Smooth muscle cell (in vitro differentiated cells): ENCODE data around the gene LRRC49. TPM values are rescaled to one million over a fixed set of nuclear protein-coding genes. Genes with fewer than 3 reads are reported as not detected.

Source experiments
- DNase-seq: peaks from one replicate; lab custom pipeline; 2025; ENCODE audit not compliant: unreplicated experiment; lab: John Stamatoyannopoulos, UW
- H2AFZ ChIP-seq: fragments of 200-600 bp; sonication (generic); 2 replicates; pipeline ENCODE4 v1.6.0; 2016; ENCODE audit warnings: antibody characterized with exemption, low read depth, mild to moderate bottlenecking
- H3F3A ChIP-seq: fragments of 200-600 bp; sonication (generic); 2 replicates; pipeline ENCODE4 v1.6.0; 2017; ENCODE audit warnings: antibody characterized with exemption, low read depth
- H3K27ac ChIP-seq: fragments of 200-600 bp; sonication (generic); 2 replicates; pipeline ENCODE4 v1.5.1; 2016; ENCODE audit warnings: low read depth, mild to moderate bottlenecking
- H3K27me3 ChIP-seq: fragments of 200-600 bp; sonication (generic); 2 replicates; pipeline ENCODE4 v1.6.1; 2016; ENCODE audit warnings: low read depth, mild to moderate bottlenecking
- H3K36me3 ChIP-seq: fragments of 200-600 bp; sonication (generic); 2 replicates; pipeline ENCODE4 v1.5.1; 2016; ENCODE audit warnings: low read depth
- H3K4me1 ChIP-seq: fragments of 200-600 bp; sonication (generic); 2 replicates; pipeline ENCODE4 v1.5.1; 2016; ENCODE audit warnings: low read depth
- H3K4me2 ChIP-seq: fragments of 200-600 bp; sonication (generic); 2 replicates; pipeline ENCODE4 v1.6.0; 2016; ENCODE audit warnings: mild to moderate bottlenecking
- H3K4me3 ChIP-seq: fragments of 200-600 bp; sonication (generic); 2 replicates; pipeline ENCODE4 v1.5.1; 2016; ENCODE audit warnings: mild to moderate bottlenecking
- H3K79me2 ChIP-seq: fragments of 200-600 bp; sonication (generic); 2 replicates; pipeline ENCODE4 v1.6.0; 2016; ENCODE audit warnings: low read depth, mild to moderate bottlenecking
- H3K9ac ChIP-seq: fragments of 200-600 bp; sonication (generic); 2 replicates; pipeline ENCODE4 v1.6.0; 2016; ENCODE audit warnings: low read depth
- H3K9me3 ChIP-seq: fragments of 200-600 bp; sonication (generic); replicated peaks from 2 replicates; pipeline ENCODE4 v1.5.1; 2016; ENCODE audit warnings: low read depth
- H4K20me1 ChIP-seq: fragments of 200-600 bp; sonication (generic); 2 replicates; pipeline ENCODE4 v1.6.0; 2016; ENCODE audit warnings: low read depth
- CTCF ChIP-seq: fragments of 200-600 bp; sonication (generic); IDR thresholded peaks from 2 replicates; pipeline ENCODE4 v1.5.1; 2017; ENCODE audit warnings: borderline replicate concordance, mild to moderate bottlenecking, antibody characterized with exemption; ENCODE audit not compliant: insufficient read depth, poor library complexity, severe bottlenecking
- WGBS: methylation state at CpG from one replicate; pipeline ENCODE4 v1.1.7; 2016; ENCODE audit warnings: low lambda C conversion rate; 5-methylcytosine and 5-hydroxymethylcytosine counted together
- polyA plus RNA-seq: library from polyadenylated mRNA; unstranded; fragments of >200 nt; fragmentation: Nextera tagmentation; extraction: Ambion mirVana; gene quantifications from 2 replicates; pipeline ENCODE4 v1.2.1, GENCODE V29; 2016
- total RNA-seq: library from RNA; depleted of rRNA; stranded (reverse); fragments of >200 nt; gene quantifications from 2 replicates; pipeline ENCODE4 v1.2.3, GENCODE V29; 2014

Gene LRRC49
- total and polyA plus RNA-seq, 2 experiments from 2014 or later, result 3.1 to 8.3 TPM

DNA sequence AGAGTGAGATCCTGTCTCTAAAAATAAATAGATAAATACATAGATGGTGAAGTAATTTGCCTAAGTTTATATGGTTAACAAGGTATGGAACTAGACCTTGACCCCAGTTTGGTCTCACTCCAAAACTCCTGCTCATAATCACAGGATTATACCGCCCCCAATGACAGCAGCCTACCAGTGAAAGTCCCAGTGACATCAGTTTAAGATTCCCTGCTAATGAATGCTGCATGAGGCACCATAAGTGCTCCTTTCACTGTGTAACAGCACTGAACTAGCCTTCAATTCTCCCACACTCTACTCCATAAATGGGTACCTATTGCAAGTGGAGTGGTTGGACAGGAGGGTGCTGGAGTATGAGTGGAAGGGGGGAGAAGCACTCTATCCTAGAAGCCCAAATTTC lies 199.0 kb downstream of the LRRC49 start:
- Histone ChIP-seq H3K79me2 (no peaks in the 10 kb centered on the region), H4K20me1 (no peaks in the 10 kb centered on the region), H3K4me1 (no peaks in the 10 kb centered on the region), H3K4me3 (no peak overlapping the region), H3K27ac (no peak overlapping the region), H3K27me3 (no peaks in the 10 kb centered on the region), H3K9ac (no peak overlapping the region), H3K4me2 (no peak overlapping the region), H2AFZ (no peak overlapping the region), H3K36me3 (no peaks in the 10 kb centered on the region), H3K9me3 (no peaks in the 10 kb centered on the region), H3F3A (no peaks in the 10 kb centered on the region)
- TF ChIP-seq CTCF, result no peak
- DNase-seq, result no peak
- 94% methylated on average over 1 of the region's 1 CpG for WGBS

GRCh38 chr15:71092056-71092600 lies 199.5 kb downstream of the LRRC49 start:
- H3K27me3 ChIP-seq, result no peaks in the 10 kb centered on the region
- H3K4me1 ChIP-seq, result no peaks in the 10 kb centered on the region
- no peaks in the 10 kb centered on the region for H3K9me3 ChIP-seq
- H2AFZ ChIP-seq, result no peak overlapping the region
- H3K27ac ChIP-seq, result no peak overlapping the region
- DNase-seq, result no peak
- H3K4me2 ChIP-seq, result no peak overlapping the region
- no peaks in the 10 kb centered on the region for H3F3A ChIP-seq
- WGBS, result 90% methylated on average over 7 of the region's 7 CpGs
- TF ChIP-seq CTCF, result no peak
- H3K9ac ChIP-seq, result no peak overlapping the region
- H3K36me3 ChIP-seq, result no peaks in the 10 kb centered on the region
- H3K79me2 ChIP-seq, result no peaks in the 10 kb centered on the region
- H3K4me3 ChIP-seq, result no peak overlapping the region
- H4K20me1 ChIP-seq, result no peaks in the 10 kb centered on the region

DNA sequence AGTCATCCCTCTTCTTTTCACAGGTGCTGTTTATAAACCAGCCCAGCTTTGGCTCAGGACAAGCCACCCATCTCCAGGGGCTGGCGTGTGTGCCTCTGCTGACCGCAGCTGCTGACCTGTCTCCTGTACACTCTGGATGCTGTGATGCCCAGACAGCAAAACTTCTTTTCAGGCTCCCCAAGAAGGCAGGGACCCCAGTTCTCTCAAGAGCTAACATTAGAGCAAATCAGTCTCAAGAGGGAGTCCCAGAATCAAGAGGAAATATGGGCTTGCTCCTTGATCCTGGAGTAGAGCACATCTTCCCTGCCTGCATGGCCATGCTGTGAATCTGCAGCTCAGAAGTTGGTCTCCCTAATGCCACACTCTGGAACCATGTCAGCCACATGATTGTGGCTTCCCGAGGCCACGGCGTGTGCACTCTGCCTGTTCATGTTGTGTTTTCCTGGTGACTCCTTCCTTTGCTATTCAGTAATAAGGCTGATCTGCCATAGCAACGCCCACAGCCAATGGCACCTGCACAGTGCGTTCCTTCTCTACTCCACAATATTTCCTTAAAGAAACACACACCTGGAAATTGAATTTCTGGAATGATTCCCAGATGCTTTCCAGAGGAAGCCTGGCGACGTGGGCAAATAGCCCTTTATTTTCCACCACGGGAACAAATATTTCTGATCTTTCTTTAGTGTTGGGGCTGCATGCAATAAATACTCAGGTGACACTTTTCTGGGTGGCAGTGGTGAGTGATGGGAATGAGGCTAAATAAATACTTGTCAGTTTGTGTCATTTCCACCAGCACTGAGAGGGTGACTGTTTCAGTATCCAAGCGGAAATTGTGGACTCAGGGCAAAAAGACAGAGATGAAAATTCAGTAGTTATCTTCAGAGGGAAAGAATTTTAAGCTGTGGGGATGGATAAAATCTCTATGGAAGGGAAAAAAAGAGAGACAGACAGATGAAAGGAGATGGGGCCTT lies 200.7 kb downstream of the LRRC49 start:
- H3K27me3 ChIP-seq, result no peaks in the 10 kb centered on the region
- no peak for DNase-seq
- 60% methylated on average over 11 of the region's 11 CpGs for WGBS
- H3K79me2 ChIP-seq, result no peaks in the 10 kb centered on the region
- TF ChIP-seq CTCF, result no peak
- no peak overlapping the region for H3K9ac ChIP-seq
- H3K4me1 ChIP-seq, result no peaks in the 10 kb centered on the region
- no peaks in the 10 kb centered on the region for H3F3A ChIP-seq
- no peak overlapping the region for H2AFZ ChIP-seq
- H4K20me1 ChIP-seq, result no peaks in the 10 kb centered on the region
- peak overlapping the region; percentile 56 for H3K27ac ChIP-seq
- H3K4me3 ChIP-seq, result no peak overlapping the region
- no peaks in the 10 kb centered on the region for H3K9me3 ChIP-seq
- peak overlapping the region; percentile 27 for H3K4me2 ChIP-seq
- no peaks in the 10 kb centered on the region for H3K36me3 ChIP-seq
